ENCODE results near the gene ANAPC13. TPM values are rescaled to one million over a fixed set of nuclear protein-coding genes. Genes with fewer than 3 reads are reported as not detected.

ANAPC13 gene
- total and polyA plus RNA-seq, 2 experiments from 2014 or later = 119 to 149 TPM

GRCh38 chr3:134471521-134472193, 14.1 kb downstream of the ANAPC13 start:
- no peaks in the 10 kb centered on the region for H3K36me3 ChIP-seq (replicated peaks; ENCODE audit: insufficient read depth, low read depth)
- no peak overlapping the region for H3K27ac ChIP-seq
- H3K79me2 ChIP-seq = no peaks in the 10 kb centered on the region
- DNase-seq (ENCODE audit: low spot score) = no peak
- no peak overlapping the region for H3K4me3 ChIP-seq
- no peak overlapping the region for H3K4me2 ChIP-seq
- no peaks in the 10 kb centered on the region for H3K27me3 ChIP-seq
- TF ChIP-seq EZH2 (IDR thresholded peaks at IDR 0.05; ENCODE audit: borderline replicate concordance) = no peak
- TF ChIP-seq, protein P1, sequence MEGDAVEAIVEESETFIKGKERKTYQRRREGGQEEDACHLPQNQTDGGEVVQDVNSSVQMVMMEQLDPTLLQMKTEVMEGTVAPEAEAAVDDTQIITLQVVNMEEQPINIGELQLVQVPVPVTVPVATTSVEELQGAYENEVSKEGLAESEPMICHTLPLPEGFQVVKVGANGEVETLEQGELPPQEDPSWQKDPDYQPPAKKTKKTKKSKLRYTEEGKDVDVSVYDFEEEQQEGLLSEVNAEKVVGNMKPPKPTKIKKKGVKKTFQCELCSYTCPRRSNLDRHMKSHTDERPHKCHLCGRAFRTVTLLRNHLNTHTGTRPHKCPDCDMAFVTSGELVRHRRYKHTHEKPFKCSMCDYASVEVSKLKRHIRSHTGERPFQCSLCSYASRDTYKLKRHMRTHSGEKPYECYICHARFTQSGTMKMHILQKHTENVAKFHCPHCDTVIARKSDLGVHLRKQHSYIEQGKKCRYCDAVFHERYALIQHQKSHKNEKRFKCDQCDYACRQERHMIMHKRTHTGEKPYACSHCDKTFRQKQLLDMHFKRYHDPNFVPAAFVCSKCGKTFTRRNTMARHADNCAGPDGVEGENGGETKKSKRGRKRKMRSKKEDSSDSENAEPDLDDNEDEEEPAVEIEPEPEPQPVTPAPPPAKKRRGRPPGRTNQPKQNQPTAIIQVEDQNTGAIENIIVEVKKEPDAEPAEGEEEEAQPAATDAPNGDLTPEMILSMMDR (IDR thresholded peaks at IDR 0.05; ENCODE audit: poor library complexity) = no peak
- TF ChIP-seq EZH2phosphoT487 (IDR thresholded peaks at IDR 0.05; ENCODE audit: low read depth, severe bottlenecking, unreplicated experiment) = no peak
- H2AFZ ChIP-seq = no peak overlapping the region
- H3K9me3 ChIP-seq (ENCODE audit: low read depth) = no peaks in the 10 kb centered on the region
- no peaks in the 10 kb centered on the region for H3K9me2 ChIP-seq (replicated peaks; ENCODE audit: insufficient read depth)
- 91% methylated on average over 8 of the region's 8 CpGs for WGBS (ENCODE audit: low lambda C conversion rate, missing lambda C conversion rate)
- no peaks in the 10 kb centered on the region for H3K4me1 ChIP-seq (ENCODE audit: insufficient read depth)
- H4K20me1 ChIP-seq (ENCODE audit: insufficient read depth, poor library complexity, severe bottlenecking) = no peaks in the 10 kb centered on the region

DNA sequence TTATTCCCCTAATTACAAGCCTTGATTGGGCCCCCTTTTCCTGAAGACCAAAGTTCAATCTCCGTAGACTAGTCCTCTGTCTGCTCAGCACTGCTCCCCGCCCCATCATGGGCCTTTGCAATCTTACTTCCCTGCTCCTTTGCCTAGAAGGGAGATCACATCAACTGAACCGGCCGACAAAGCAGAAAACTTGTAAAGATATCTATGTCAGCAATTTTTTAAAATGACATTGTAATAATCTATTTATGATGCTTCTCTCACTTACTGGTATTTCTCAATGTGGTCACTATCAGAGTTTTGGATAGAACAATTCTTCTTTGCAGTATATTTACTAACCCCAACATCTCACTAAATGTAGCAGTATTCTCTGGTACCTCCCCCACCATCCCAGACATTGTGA, 17.3 kb downstream of the ANAPC13 start:
- H3K4me2 ChIP-seq = no peak overlapping the region
- no peaks in the 10 kb centered on the region for H3K27me3 ChIP-seq
- H3K9me2 ChIP-seq (replicated peaks; ENCODE audit: insufficient read depth) = no peaks in the 10 kb centered on the region
- no peaks in the 10 kb centered on the region for H3K36me3 ChIP-seq (replicated peaks; ENCODE audit: insufficient read depth, low read depth)
- no peak for DNase-seq (ENCODE audit: low spot score)
- no peak overlapping the region for H3K27ac ChIP-seq
- H3K4me1 ChIP-seq (ENCODE audit: insufficient read depth) = peaks cover 4% of the 10 kb centered on the region
- 85% methylated on average over 4 of the region's 4 CpGs for WGBS (ENCODE audit: low lambda C conversion rate, missing lambda C conversion rate)
- no peak overlapping the region for H3K4me3 ChIP-seq
- H4K20me1 ChIP-seq (ENCODE audit: insufficient read depth, poor library complexity, severe bottlenecking) = no peaks in the 10 kb centered on the region
- H3K9me3 ChIP-seq (ENCODE audit: low read depth) = no peaks in the 10 kb centered on the region
- H3K79me2 ChIP-seq = no peaks in the 10 kb centered on the region
- H2AFZ ChIP-seq = no peak overlapping the region
- no peak for TF ChIP-seq EZH2phosphoT487 (IDR thresholded peaks at IDR 0.05; ENCODE audit: low read depth, severe bottlenecking, unreplicated experiment)

- H4K20me1 ChIP-seq (ENCODE audit: insufficient read depth, poor library complexity, severe bottlenecking) = no peaks in the 10 kb centered on the region
- H3K36me3 ChIP-seq (replicated peaks; ENCODE audit: insufficient read depth, low read depth) = no peaks in the 10 kb centered on the region
- no peak for TF ChIP-seq EZH2 (IDR thresholded peaks at IDR 0.05; ENCODE audit: borderline replicate concordance)
- TF ChIP-seq EZH2phosphoT487 (IDR thresholded peaks at IDR 0.05; ENCODE audit: low read depth, severe bottlenecking, unreplicated experiment) = no peak
- TF ChIP-seq, protein P1 (IDR thresholded peaks at IDR 0.05; ENCODE audit: poor library complexity) = no peak
- no peak overlapping the region for H3K4me2 ChIP-seq
- H3K79me2 ChIP-seq = no peaks in the 10 kb centered on the region
- no peak overlapping the region for H2AFZ ChIP-seq
- H3K27me3 ChIP-seq = no peaks in the 10 kb centered on the region
- WGBS (ENCODE audit: low lambda C conversion rate, missing lambda C conversion rate) = 86% methylated on average over 1 of the region's 1 CpG
- no peaks in the 10 kb centered on the region for H3K9me2 ChIP-seq (replicated peaks; ENCODE audit: insufficient read depth)
- no peak overlapping the region for H3K4me3 ChIP-seq
- H3K4me1 ChIP-seq (ENCODE audit: insufficient read depth) = peaks cover 22% of the 10 kb centered on the region
- no peak overlapping the region for H3K27ac ChIP-seq
- no peaks in the 10 kb centered on the region for H3K9me3 ChIP-seq (ENCODE audit: low read depth)
- DNase-seq (ENCODE audit: low spot score) = no peak
These were observed 19.5 kb downstream of the ANAPC13 start for GRCh38 chr3:134466331-134466730.

DNA sequence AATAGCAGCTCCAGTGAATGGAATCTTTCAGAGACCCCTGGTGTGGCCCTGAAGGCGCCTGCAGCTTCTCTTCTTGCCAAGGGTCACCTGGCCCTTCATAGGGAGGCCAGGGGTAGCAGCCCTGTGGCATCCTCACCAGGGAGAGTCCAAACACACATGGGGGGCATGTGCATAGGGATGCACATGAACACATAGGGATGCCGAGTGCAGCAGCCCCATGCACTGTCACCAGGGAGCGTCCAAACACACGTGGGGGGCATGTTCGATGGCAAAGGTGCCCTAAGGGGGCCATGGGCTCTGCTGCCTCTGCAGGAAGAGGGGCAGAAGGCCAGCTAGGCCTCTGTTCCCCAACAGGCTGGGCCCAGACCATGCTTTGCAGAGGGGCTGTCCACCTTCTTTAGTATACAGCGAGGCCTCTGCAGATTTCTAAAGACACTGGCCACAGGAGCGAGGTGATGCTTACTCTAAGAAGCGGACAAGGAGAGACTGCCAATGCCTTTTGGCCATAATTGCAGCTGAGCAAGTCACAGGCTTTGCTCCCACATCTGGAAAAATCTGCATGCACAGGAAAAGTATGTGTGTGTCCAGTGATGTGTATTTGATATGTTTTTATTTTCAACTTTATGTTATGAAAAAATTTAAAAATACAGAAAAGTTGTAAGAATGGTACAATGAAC, 21.0 kb downstream of the ANAPC13 start:
- no peak overlapping the region for H2AFZ ChIP-seq
- H3K36me3 ChIP-seq (replicated peaks; ENCODE audit: insufficient read depth, low read depth) = no peaks in the 10 kb centered on the region
- DNase-seq (ENCODE audit: low spot score) = no peak
- H3K4me1 ChIP-seq (ENCODE audit: insufficient read depth) = peaks cover 22% of the 10 kb centered on the region
- no peak overlapping the region for H3K4me3 ChIP-seq
- peak overlapping the region; percentile 55 for H3K4me2 ChIP-seq
- H3K9me3 ChIP-seq (ENCODE audit: low read depth) = no peaks in the 10 kb centered on the region
- WGBS (ENCODE audit: low lambda C conversion rate, missing lambda C conversion rate) = 72% methylated on average over 8 of the region's 8 CpGs
- no peaks in the 10 kb centered on the region for H4K20me1 ChIP-seq (ENCODE audit: insufficient read depth, poor library complexity, severe bottlenecking)
- no peaks in the 10 kb centered on the region for H3K9me2 ChIP-seq (replicated peaks; ENCODE audit: insufficient read depth)
- no peaks in the 10 kb centered on the region for H3K79me2 ChIP-seq
- H3K27me3 ChIP-seq = no peaks in the 10 kb centered on the region
- TF ChIP-seq, protein P1 (IDR thresholded peaks at IDR 0.05; ENCODE audit: poor library complexity) = no peak
- TF ChIP-seq EZH2 (IDR thresholded peaks at IDR 0.05; ENCODE audit: borderline replicate concordance) = no peak
- TF ChIP-seq EZH2phosphoT487 (IDR thresholded peaks at IDR 0.05; ENCODE audit: low read depth, severe bottlenecking, unreplicated experiment) = no peak
- peak overlapping the region; percentile 60 for H3K27ac ChIP-seq

Data from hepatocyte (in vitro differentiated cells).